ENCODE measurements around the gene NEK2.
A peak's percentile ranks its signal among the peaks of the same experiment; 100 is the strongest.

The NEK2 gene

GRCh38 chr1:211612786-211613107 lies 62.7 kb downstream of the NEK2 start:
- H3K27me3 Mint-ChIP-seq, result no peaks in the 10 kb centered on the region
- H3K27ac Mint-ChIP-seq, result peak overlapping the region; percentile 84
- intact Hi-C loops (cut with micrococcal nuclease), result no loop called here
- no peaks in the 10 kb centered on the region for H3K9me3 Mint-ChIP-seq
- H3K36me3 Mint-ChIP-seq (ENCODE audit: low read depth), result no peaks in the 10 kb centered on the region
- peaks cover 66% of the 10 kb centered on the region for H3K4me1 Mint-ChIP-seq (ENCODE audit: low read depth)
- no peak overlapping the region for H3K4me3 Mint-ChIP-seq
